EL (cell line): ENCODE measurements around the gene CTNND2.
A peak's percentile ranks its signal among the peaks of the same experiment; 100 is the strongest.

Experiments
- DNase-seq: peaks from one replicate; pipeline ENCODE4 v3.0.0-alpha.2; 2016

CTNND2 gene

DNA sequence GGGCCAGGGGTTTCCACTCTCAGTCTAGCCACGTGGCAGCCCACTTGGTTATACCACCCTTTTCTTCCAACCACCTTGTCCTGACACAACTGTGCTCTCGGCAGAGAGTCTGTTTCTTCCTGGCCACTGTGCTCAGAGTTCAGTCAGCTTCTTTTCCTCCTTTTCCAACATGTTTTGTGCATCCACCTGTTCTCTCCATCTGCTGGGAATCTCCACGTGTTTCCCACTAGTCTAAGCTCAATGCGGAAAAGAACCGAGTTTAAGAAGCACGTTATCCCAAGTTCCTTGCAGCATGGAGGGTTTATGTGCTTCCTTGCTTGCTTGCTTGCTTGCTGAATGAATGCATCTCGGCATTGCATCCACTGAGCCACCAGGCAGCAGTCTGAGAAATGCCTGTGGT is 599.6 kb downstream of the CTNND2 start:
- no peak for DNase-seq

GRCh38 chr5:11302663-11303062 is 601.6 kb downstream of the CTNND2 start:
- no peak for DNase-seq

- DNase-seq, result no peak
These were observed 603.1 kb downstream of the CTNND2 start for GRCh38 chr5:11301171-11301570.

- no peak for DNase-seq
These were observed 603.5 kb downstream of the CTNND2 start for GRCh38 chr5:11300736-11301135.

DNA sequence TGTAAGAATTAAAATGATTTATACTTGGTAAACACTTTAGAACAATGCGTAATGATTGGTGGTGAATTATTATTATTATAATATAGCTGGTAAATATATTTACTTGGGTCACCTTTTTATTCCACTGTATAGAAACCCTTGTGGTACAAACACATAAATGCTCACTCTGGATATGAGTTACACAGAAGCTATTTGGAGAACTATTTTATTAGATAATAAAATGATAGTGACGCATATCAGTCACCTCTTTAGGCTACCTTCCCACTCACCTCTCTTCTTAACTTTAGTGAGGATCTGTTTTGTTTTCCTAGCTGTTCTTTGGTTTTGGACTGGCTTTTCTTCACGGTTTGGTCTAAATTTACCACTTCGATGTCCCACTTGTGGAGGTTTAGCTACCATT is 605.4 kb downstream of the CTNND2 start:
- DNase-seq, result no peak

GRCh38 chr5:11293523-11293922 is 610.7 kb downstream of the CTNND2 start:
- no peak for DNase-seq

- no peak for DNase-seq
These were observed 611.4 kb downstream of the CTNND2 start for GRCh38 chr5:11292648-11293356.

GRCh38 chr5:11289733-11290132 is 614.5 kb downstream of the CTNND2 start:
- no peak for DNase-seq

DNA sequence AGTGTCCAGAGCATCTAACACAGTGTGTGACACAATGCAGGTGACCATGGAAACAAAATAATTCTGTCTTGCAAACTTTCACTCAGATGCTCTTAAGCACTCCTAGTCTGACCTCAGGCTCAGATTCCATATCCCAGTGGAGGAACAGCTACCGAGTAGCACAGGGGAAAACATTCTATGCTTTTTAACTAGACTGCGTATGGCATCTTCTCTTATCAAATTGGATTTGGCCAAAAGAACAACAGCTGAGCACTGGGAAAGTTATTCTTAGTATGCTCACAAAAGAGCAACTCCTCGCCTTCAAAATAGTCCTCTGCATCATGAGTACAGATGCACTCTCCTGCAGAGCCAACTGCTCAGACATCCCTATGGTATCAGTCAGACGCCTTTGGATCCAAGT is 615.0 kb downstream of the CTNND2 start:
- DNase-seq, result no peak

- DNase-seq, result no peak
These were observed 622.4 kb downstream of the CTNND2 start for GRCh38 chr5:11281842-11282241.

DNA sequence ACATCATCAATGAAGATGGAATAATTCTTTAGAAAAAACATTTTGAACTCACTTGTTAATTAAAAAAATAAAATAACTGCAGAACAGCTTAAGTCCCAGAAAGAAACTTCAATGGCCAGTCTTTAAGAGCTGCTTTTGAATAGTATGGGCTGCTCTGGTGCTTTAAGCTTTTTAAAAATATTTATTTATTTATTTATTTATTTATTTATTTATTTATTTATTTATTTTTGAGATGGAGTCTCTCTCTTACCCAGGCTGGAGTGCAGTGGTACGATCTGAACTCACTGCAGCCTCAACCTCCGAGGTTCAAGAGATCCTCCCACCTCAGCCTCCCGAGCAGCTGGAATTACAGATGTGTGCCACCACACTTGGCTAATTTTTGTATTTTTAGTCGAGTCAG is 626.9 kb downstream of the CTNND2 start:
- no peak for DNase-seq

DNA sequence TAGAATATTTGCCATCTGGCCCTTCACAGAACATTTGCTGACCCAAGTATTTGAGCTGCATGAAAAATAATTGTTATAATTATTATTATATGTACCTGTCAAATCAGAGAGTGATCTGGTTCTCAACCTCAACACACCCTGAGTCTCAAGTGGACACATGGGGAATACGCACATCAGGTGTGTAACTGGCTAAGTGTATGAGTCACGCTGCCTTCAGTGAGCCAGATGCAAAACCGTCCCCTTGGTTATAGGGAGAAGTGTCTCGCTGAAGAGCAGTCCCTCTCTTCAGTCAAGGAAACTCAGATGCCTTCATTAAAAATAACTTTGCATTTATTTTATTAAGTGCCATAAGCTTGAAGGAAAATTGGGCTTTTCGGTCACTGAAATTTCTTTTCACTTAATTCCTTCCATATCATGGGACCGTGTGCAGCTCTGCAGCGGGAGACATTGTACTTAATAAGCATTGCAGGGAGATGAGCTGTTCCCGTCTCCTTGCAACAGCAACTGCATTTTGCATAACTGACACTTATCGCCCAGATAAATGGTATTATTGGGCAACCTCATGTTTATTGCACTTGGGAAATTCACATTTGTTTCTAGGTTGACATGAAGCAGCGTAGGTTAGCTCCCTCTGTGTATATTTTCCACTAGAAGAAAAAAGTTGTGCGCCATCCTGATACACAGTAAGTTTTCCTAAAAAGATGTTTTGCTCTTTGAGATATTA is 630.9 kb downstream of the CTNND2 start:
- DNase-seq, result no peak

DNA sequence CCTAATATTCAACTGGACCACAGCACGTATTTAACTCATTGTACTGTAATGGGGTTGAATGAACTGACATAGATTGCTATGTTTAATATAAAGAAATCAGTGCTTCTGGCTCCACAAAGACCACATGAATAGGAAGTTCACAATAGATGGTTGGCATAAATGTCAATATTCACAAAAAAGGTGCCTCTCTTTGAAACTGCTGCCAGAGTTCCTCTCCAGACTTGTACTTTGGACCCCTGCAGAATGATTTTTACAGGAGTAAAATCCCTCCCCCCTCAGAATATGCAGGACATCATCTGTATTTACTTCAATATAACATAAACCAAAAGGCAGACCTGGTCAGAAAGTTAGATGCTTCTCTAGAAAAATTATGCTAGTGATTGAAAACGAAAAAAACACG is 634.7 kb downstream of the CTNND2 start:
- DNase-seq, result no peak

DNA sequence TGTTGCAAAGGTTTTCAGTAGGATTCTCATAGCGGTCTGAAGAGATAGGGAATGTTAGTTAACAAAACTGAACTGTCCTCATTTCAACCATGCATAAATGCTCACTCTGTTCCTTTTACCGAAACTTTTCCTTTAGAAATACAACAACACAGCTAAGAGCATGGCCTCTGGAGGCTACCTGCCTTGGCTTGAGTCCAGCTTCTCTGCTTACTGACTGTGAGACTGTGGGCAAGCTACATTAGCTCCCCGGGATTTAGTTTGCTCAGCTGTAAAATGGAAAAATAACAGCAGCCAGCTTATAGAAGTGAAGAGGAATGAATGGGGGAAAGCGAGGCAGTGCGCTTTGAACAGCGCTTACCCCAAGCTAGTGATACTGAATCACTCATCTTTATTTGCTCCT is 635.4 kb downstream of the CTNND2 start:
- no peak for DNase-seq

DNA sequence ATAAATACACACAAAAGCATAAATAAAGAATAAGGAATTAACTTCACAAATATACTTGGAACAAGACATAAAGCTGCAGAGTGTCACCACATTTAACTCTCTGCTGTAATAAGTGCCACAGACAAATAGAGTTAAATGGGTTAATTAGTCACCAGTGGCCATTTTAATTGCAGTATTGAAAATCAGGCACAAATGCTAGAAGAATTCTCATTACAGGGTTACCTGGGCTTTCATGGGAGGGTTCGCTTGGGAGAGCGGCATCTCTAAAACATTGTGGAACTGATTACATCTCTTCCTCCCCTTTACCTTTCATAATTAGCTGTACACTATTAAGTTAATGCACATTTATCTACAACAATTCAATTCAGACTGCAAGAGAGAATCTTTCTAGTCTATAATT is 637.9 kb downstream of the CTNND2 start:
- DNase-seq, result no peak

DNA sequence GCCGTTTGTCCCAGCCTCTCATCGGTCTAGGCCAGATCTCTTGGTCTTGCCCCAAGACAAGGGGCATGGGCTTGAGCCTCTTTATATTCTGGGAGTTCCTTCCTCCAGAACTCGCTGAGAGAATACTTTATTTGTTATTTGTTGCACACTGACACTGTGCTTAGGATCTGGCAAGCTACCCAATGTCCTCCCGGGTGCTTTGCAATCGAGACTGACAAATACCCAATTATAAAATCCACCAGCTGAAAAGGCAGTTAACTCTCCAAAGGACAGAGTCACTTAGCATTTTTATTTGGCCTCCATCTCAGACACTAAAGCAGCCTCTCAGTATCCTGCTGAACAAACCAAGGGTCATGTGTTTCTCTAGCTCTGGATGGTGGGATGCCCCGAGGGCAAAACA is 643.0 kb downstream of the CTNND2 start:
- DNase-seq, result no peak

DNA sequence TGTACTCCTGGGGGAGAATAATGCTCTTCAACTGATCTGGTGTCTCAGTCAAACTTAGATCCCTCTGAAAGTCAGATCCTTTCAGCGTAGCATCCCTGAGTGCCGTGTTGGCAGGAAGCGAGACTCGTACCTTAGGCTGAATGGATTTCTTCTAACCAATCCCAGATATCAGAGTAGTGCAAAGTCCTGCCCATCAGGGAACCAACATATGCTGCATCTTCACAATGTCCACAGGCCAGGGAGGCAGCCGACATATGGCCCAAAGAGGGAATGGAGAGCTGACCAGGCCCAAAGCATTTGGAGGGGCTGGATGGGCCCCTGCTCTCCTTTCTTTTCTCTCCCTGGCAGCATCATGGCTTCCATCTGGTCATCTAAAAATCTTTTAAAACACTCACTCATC is 646.2 kb downstream of the CTNND2 start:
- no peak for DNase-seq

GRCh38 chr5:11252523-11252922 is 651.7 kb downstream of the CTNND2 start:
- no peak for DNase-seq

DNA sequence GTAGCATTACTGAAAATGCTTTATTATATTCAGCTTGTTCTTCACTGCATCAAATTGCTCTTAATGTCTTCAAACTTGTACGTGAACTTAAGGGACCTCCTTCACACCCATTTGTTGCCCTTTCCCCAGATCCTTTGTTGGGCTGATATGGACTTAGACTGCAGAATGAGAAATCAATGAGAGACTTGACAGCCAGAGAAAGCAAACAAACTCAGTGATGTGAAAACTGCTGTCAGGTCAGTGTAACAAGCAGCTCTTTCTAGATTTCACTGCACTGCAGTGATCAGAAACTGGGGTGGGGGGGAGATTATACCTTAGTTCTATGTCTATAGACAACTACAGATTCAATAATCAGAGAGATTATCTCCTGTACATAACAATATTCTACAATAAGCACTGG is 652.2 kb downstream of the CTNND2 start:
- DNase-seq, result no peak

DNA sequence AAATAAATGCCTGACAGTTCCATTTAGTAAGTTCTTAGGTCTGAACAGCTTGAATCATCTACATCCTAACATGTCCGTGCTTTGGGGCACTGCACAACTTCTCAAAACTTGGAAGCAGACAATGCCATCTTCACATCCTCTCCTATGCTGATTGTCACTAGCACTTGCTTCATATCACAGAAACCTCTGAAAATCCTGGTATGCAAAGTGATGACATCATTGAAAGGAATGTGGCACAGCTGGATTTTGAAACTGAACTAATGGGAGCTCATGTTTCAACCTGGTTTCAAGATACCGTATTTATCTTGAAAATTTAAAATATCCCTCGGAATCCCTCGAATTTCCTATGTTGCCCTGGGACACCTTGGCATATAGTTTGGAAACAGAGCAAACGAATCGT is 653.0 kb downstream of the CTNND2 start:
- DNase-seq, result peak; percentile 26

GRCh38 chr5:11248966-11249365 is 655.3 kb downstream of the CTNND2 start:
- DNase-seq, result no peak

DNA sequence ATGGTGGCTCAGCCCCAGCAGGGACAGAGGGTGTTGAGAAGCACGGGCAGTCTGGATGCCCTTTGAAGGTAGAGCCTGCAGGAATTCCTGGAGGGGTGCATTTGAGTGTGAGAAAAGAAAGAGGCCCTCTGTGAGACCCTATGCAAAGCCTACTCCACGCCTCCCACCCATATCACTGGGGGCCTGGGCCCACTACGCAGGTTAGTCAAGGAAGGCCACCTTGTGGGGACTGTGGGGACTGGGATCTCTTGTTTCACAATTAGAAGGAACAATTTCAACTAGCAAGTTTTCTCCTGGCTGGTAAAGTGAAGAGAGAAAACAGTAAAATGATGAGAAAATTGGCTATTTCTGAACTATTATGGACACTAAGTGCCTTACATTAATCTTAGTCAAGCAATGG is 657.0 kb downstream of the CTNND2 start:
- DNase-seq, result no peak

GRCh38 chr5:11240293-11241190 is 663.7 kb downstream of the CTNND2 start:
- DNase-seq, result no peak
